Left cardiac atrium (tissue), 4 donors: ENCODE results near the gene USP32. TPM values are rescaled to one million over a fixed set of nuclear protein-coding genes. Genes with fewer than 3 reads are reported as not detected.
"Not testable (repeated sequence)": the region's sequence is repeated elsewhere in the genome, so short reads cannot be mapped to it uniquely, and the experiment has no call there.

ENCODE experiments used
- ATAC-seq, 2 donors: fragments of 200-7000 bp; cut with Tn5 transposase; one replicate each; pipeline ENCODE4 v1.9.1; 2020; ENCODE audit warnings: mild to moderate bottlenecking in 2 of 2, moderate library complexity in 2 of 2
- DNase-seq: peaks from one replicate; pipeline ENCODE4 v3.0.0-alpha.2; 2020
- intact Hi-C, 2 donors: fragments of 100-400 bp; cut with DNase I; formaldehyde crosslinking; loops; one replicate each; pipeline versions ENCODE4 v1.14.1 to v1.15.1; 2022 to 2023
- total RNA-seq, 2 donors: library from RNA; stranded (reverse); fragmentation: NEBNext Ultra II Directional; extraction: Animal tissue kit (Norgen Biotek cat#: 25700); gene quantifications; one replicate each; pipeline ENCODE4 v1.2.1, GENCODE V29; 2021
- donor health status: DM: no; HTN: yes; CAD: no.
- donor health status: DM: no; HTN: yes; CAD: no; lungs with severe emphysema.
- donor health status: DM: yes; HTN: yes; CAD: no.
- donor health status: Dilated cardiomyopathy.

The USP32 gene
- total RNA-seq, 2 donors from 2014 or later, result 28.4 to 44.0 TPM

- intact Hi-C loops, result no loop called here
- no peak for ATAC-seq
- no peak for DNase-seq
Observed at GRCh38 chr17:60258313-60258712, 133.6 kb downstream of the USP32 start.

DNA sequence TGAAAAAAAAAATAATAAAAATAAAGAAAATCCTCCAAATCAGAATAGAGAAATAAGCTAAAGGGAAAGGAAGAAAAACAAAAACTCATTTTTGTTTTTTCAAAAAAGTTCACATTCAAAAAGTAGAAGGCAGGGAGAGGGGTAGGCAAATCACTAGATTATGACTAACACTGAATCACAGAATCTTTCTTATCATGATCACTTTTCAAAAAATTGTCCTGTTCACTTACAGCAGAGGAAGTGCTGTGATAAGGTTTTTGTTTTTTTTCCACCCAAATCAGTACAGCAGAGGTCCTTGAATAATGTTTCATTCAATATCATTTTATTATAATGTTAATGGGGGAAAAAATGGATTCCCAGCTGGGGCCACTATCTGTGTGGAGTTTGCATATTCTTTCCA is 135.8 kb downstream of the USP32 start:
- DNase-seq (no peak), ATAC-seq (no peak)
- intact Hi-C loops, result no loop called here

GRCh38 chr17:60253048-60253447 is 138.9 kb downstream of the USP32 start:
- no peak for DNase-seq
- no peak for ATAC-seq
- intact Hi-C loops, result no loop called here

GRCh38 chr17:60252459-60252858 is 139.5 kb downstream of the USP32 start:
- intact Hi-C loops, result no loop called here
- DNase-seq, result no peak
- no peak for ATAC-seq

GRCh38 chr17:60249290-60249826 is 142.6 kb downstream of the USP32 start:
- intact Hi-C loops, result no loop called here
- no peak for ATAC-seq
- no peak for DNase-seq

DNA sequence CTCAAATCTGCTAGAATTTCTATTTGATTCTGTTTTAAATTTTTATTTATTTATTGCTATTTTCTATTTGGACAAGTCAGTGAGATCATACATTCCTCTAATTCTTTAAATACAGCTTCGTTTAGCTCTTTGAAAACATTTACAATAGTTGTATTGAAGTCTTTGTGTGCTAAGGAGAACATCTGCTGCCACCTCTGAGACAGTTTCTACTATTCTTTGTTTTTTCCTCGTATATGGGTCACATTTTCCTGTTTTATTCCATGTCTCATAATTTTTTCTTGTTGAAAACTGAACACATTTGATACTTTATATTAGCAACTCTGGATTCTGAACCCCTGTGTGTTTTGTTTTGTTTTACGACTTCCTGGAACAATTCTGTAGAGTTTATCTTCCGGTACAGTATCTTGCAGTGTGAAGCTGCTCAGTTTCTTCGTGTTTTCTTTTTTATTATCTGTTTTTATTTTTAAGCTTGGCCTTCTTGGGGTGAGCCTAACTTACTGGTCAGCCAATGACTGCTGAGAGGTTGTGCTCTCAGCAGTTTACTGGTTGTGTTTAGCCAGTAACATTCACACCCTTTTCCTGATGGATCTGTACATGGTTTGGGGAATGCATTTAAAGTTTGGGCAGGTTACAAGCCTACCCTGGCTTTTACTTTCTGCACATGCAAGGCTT is 143.2 kb downstream of the USP32 start:
- intact Hi-C loops, result no loop called here
- DNase-seq (no peak), ATAC-seq (no peak)

DNA sequence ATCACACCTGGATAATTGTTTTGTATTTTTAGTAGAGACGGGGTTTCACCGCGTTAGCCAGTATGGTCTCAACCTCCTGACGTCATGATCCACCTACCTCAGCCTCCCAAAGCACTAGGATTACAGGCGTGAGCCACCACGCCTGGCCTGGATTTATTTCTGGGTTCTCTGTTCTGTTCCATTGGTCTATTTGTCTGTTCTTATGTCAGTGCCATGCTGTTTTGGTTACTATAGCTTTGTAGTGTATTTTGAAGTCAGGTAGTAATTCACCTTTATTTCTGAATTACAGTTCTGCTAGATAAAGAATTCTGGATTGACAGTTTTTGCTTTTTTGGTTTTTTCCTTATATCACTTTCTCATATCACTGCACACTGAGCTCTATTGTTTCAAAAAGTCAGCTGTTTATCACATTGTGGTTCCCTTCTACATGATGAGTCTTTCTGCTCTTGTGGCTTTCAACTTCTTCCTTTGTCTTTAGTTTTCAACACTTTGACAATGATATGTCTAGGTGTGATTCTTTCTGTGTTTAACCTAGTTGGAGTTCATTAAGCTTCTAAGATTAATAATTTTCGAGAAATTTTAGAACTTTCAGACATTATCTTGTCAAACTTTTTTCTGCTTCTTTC is 144.0 kb downstream of the USP32 start:
- no peak for ATAC-seq
- intact Hi-C loops, result no loop called here
- DNase-seq, result no peak

GRCh38 chr17:60244656-60245055 is 147.3 kb downstream of the USP32 start:
- DNase-seq (no peak), ATAC-seq (no peak)
- intact Hi-C loops, result no loop called here

DNA sequence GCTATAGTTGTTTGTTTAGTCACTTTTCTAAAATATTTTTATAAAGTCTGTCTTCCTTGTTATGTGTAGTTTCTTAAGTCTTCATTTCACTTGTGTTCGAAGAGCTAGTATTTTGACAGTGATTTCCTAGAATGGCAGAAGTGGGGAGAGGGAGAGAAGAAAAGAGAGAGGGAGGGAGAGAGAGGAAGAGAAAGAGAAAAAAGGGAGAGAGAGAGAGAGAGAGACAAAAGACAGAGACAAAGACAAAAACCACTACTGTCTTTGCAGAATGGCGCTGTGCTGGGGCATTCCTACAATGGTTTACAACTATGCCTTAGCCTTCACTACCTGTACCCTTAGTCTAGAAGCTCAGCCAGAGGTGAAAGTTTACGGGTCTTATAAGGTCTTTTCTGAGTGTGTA is 151.6 kb downstream of the USP32 start:
- intact Hi-C loops, result no loop called here
- no peak for DNase-seq
- no peak for ATAC-seq

GRCh38 chr17:60231691-60232090 is 160.2 kb downstream of the USP32 start:
- DNase-seq (no peak), ATAC-seq (no peak)
- intact Hi-C loops, result loop anchor here in 1 of 2 donors (10.0 kb wide), 1 partner anchor 203 kb away; no protein-coding TSS in a partner anchor

- intact Hi-C loops, result loop anchor here in 1 of 2 donors (10.0 kb wide), 1 partner anchor 204 kb away; no protein-coding TSS in a partner anchor
- DNase-seq, result no peak
- ATAC-seq, result peak in 1 of 2 donors; percentile 24
Observed at GRCh38 chr17:60231234-60231633, 160.7 kb downstream of the USP32 start.

GRCh38 chr17:60230358-60230757 is 161.6 kb downstream of the USP32 start:
- ATAC-seq (no peak), DNase-seq (no peak)
- intact Hi-C loops, result loop anchor here in 1 of 2 donors (10.0 kb wide), 1 partner anchor 204 kb away; no protein-coding TSS in a partner anchor

GRCh38 chr17:60229188-60229802 is 162.6 kb downstream of the USP32 start:
- DNase-seq (no peak), ATAC-seq (no peak)
- intact Hi-C loops, result no loop called here

DNA sequence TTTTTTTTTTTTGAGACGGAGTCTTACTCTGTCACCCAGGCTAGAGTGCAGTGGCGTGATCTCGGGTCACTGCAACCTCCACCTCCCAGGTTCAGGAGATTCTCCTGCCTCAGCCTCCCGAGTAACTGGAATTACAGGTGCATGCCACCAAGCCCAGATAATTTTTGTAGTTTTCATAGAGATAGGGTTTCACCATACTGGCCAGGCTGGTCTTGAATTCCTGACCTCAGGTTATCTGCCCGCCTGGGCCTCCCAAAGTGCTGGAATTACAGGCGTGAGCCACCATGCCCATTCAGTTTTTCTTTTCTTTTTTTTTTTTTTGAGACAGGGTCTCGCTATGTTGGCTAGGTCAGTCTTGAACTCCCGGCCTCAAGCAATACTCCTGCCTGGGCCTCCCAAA is 164.7 kb downstream of the USP32 start:
- DNase-seq, ATAC-seq, intact Hi-C loops: not testable (repeated sequence)

- DNase-seq (no peak), ATAC-seq (no peak)
- intact Hi-C loops, result no loop called here
Observed at GRCh38 chr17:60224064-60224463, 167.9 kb downstream of the USP32 start.

DNA sequence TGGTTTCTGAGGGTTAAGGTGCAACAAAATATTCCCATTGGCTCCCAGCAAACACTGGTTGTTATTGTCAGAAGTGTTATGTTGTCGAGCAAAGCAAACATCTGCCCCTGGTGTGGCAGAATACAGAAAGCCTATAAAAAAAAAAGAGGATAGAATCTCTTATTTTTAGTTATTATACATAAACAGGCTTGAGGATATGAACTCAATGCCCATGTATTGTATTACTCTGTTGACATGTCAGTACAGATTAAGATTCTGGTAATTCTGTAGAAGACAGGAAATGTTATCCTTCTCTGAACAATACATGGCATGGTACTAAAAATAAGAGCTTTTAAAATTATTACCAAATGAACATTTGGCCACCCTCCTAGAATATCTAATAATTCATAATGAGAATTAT is 168.5 kb downstream of the USP32 start:
- intact Hi-C loops, result no loop called here
- ATAC-seq (no peak), DNase-seq (no peak)

GRCh38 chr17:60218774-60219173 is 173.2 kb downstream of the USP32 start:
- DNase-seq, intact Hi-C loops, ATAC-seq: not testable (repeated sequence)

GRCh38 chr17:60215895-60216294 is 176.0 kb downstream of the USP32 start:
- ATAC-seq, intact Hi-C loops, DNase-seq: not testable (repeated sequence)

- ATAC-seq, intact Hi-C loops, DNase-seq: not testable (repeated sequence)
Observed at GRCh38 chr17:60211282-60211681, 180.7 kb downstream of the USP32 start.

DNA sequence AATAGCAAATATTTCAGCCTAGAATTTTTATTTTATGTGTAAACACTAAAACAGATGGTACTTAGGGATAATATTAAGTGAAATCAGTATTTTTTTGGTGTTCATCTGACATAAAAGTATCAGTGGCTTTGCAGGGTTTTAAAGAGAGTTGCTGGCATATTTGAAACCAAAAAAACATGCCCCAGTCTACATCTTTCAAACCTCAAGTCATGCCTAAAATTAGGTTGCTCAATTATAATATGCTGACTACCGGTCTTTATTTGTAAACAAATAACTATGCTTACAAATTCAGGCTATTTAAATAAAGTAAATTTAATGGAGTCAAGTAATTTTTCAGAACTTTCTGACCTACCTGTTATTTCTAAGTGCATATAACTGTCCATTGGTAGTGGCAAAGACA is 183.6 kb downstream of the USP32 start:
- intact Hi-C loops, ATAC-seq, DNase-seq: not testable (repeated sequence)
